GM12878 (cell line): Measurements from ENCODE around the gene PALD1. TPM values are rescaled to one million over a fixed set of nuclear protein-coding genes. Genes with fewer than 3 reads are reported as not detected.

Experiments used
- ATAC-seq: fragments of 200-7000 bp; cut with Tn5 transposase; 3 replicates; pipeline ENCODE4 v1.9.1; 2020; ENCODE audit warnings: mild to moderate bottlenecking, moderate library complexity
- BruUV-seq: library from RNA; stranded (reverse); fragments of 400-500 nt; replicated peaks from 2 replicates; lab custom pipeline; 2021; lab: Mats Ljungman, UMichigan
- CTCF ChIA-PET: fragments of 300-600 bp; sonication (Branson Sonifier 250); formaldehyde crosslinking; extraction: SDS; loops from one replicate; lab custom pipeline; 2021; ENCODE audit warnings: inconsistent platforms; lab: Yijun Ruan, JAX
- POLR2A ChIA-PET: fragments of 350-600 bp; formaldehyde crosslinking; extraction: SDS; loops from one replicate; lab custom pipeline; 2021; ENCODE audit warnings: inconsistent platforms; lab: Charles Lee
- RAD21 ChIA-PET: fragments of 300-600 bp; sonication (Branson Sonifier 250); formaldehyde crosslinking; loops from one replicate; lab custom pipeline; 2023; ENCODE audit warnings: antibody characterized with exemption; ENCODE audit not compliant: unreplicated experiment; lab: Charles Lee
- SMC1A ChIA-PET: fragments of 300-600 bp; sonication (Branson Sonifier 250); formaldehyde crosslinking; loops from one replicate; lab custom pipeline; 2023; ENCODE audit not compliant: unreplicated experiment, uncharacterized antibody; lab: Charles Lee
- DNase-seq: peaks from one replicate; pipeline ENCODE4 v3.0.0-alpha.2; 2011; ENCODE audit warnings: low read depth, low spot score
- FAIRE-seq: peaks from 3 replicates; lab custom pipeline; 2011; peaks lifted over from hg19 to GRCh38; lab: Jason Lieb, UNC
- H2AFZ ChIP-seq: 2 replicates; pipeline ENCODE4 v1.6.0; 2011; ENCODE audit warnings: low read depth, low read length, control low read depth; ENCODE audit not compliant: control insufficient read depth
- H3K27ac ChIP-seq: 2 replicates; pipeline ENCODE4 v1.5.1; 2011; ENCODE audit warnings: control low read depth; ENCODE audit not compliant: control insufficient read depth, insufficient read depth
- H3K27me3 ChIP-seq, 2 experiments: replicated peaks in 1 of 2; 2 replicates each; pipeline versions ENCODE4 v1.6.0 to v1.6.1; 2011; ENCODE audit warnings: low read length in 1 of 2; ENCODE audit not compliant: control insufficient read depth in 2 of 2, insufficient read depth in 2 of 2
- H3K36me3 ChIP-seq, 2 experiments: 2 replicates each; pipeline ENCODE4 v1.5.1; 2011; ENCODE audit warnings: low read length in 1 of 2; ENCODE audit not compliant: control insufficient read depth in 2 of 2, insufficient read depth in 2 of 2
- H3K4me1 ChIP-seq: 2 replicates; pipeline ENCODE4 v1.6.1; 2011; ENCODE audit warnings: mild to moderate bottlenecking, low read length, moderate library complexity, mixed read lengths; ENCODE audit not compliant: control insufficient read depth, insufficient read depth
- H3K4me2 ChIP-seq: 2 replicates; pipeline ENCODE4 v1.6.0; 2011; ENCODE audit warnings: control low read depth; ENCODE audit not compliant: control insufficient read depth, insufficient read depth
- H3K4me3 ChIP-seq: fragments of 200-600 bp; sonication (generic); 2 replicates; pipeline ENCODE4 v1.5.1; 2016
- H3K79me2 ChIP-seq: 2 replicates; pipeline ENCODE4 v1.6.0; 2011; ENCODE audit warnings: low read length; ENCODE audit not compliant: control insufficient read depth, insufficient read depth
- H3K9ac ChIP-seq: 2 replicates; pipeline ENCODE4 v1.8.0; 2011; ENCODE audit warnings: low read length, control low read depth, mixed read lengths; ENCODE audit not compliant: control insufficient read depth, insufficient read depth
- H3K9me3 ChIP-seq: replicated peaks from 3 replicates; pipeline ENCODE4 v1.5.1; 2011; ENCODE audit warnings: mild to moderate bottlenecking, low read length; ENCODE audit not compliant: control insufficient read depth, insufficient read depth
- H4K20me1 ChIP-seq: 2 replicates; pipeline ENCODE4 v1.6.0; 2011; ENCODE audit not compliant: control insufficient read depth, insufficient read depth
- CHD2 ChIP-seq: IDR thresholded peaks from 2 replicates; pipeline ENCODE4 v1.6.1; 2011; ENCODE audit warnings: low read depth, low read length, improper control_type of control experiment, borderline replicate concordance
- FOS ChIP-seq: IDR thresholded peaks from 3 replicates; pipeline ENCODE4 v1.6.1; 2011; ENCODE audit warnings: borderline replicate concordance; ENCODE audit not compliant: insufficient read length; ENCODE audit errors: extremely low read depth
- FOXM1 ChIP-seq: IDR thresholded peaks from 2 replicates; pipeline ENCODE4 v1.6.1; 2012; ENCODE audit warnings: low read depth, mild to moderate bottlenecking, inconsistent platforms, low read length, moderate library complexity
- MXI1 ChIP-seq: fragments of 150-350 bp; IDR thresholded peaks from 2 replicates; pipeline ENCODE4 v1.6.1; 2011; ENCODE audit warnings: low read depth, mild to moderate bottlenecking, inconsistent platforms, low read length, improper control_type of control experiment
- NFYA ChIP-seq: IDR thresholded peaks from 2 replicates; pipeline ENCODE4 v1.6.1; 2011; ENCODE audit warnings: low read depth, mild to moderate bottlenecking, low read length, improper control_type of control experiment, borderline replicate concordance
- NRF1 ChIP-seq: conservative IDR thresholded peaks from 2 replicates; pipeline ENCODE4 v1.6.1; 2011; ENCODE audit warnings: mild to moderate bottlenecking, low read depth, low read length, improper control_type of control experiment
- SPI1 ChIP-seq: IDR thresholded peaks from 2 replicates; pipeline ENCODE4 v1.6.1; 2011; ENCODE audit warnings: low read depth, mild to moderate bottlenecking, low read length, moderate library complexity, borderline replicate concordance; ENCODE audit not compliant: insufficient read depth
- ZBTB4 ChIP-seq: fragments of 450-650 bp; formaldehyde crosslinking; IDR thresholded peaks from 2 replicates; pipeline ENCODE4 v1.4.0; 2022; ENCODE audit warnings: mild to moderate bottlenecking, moderate library complexity
- ZSCAN29 ChIP-seq: fragments of 450-650 bp; IDR thresholded peaks from 2 replicates; pipeline ENCODE4 v1.6.1; 2017; ENCODE audit warnings: mild to moderate bottlenecking, moderate library complexity
- WGBS: methylation state at CpG from one replicate; pipeline ENCODE4 v1.1.6; 2016; ENCODE audit warnings: low lambda C conversion rate; ENCODE audit not compliant: insufficient replicate concordance, insufficient coverage; ENCODE audit errors: missing lambda C conversion rate; 5-methylcytosine and 5-hydroxymethylcytosine counted together
- in situ Hi-C: fragments of 300-500 bp; cut with MboI; formaldehyde crosslinking; loops from 9 replicates; pipeline ENCODE4 v1.14.3; 2018; ENCODE audit warnings: mixed read lengths
- intact Hi-C: fragments of 100-400 bp; cut with micrococcal nuclease; formaldehyde crosslinking; loops from one replicate; pipeline ENCODE4 v1.14.2; 2022; ENCODE audit not compliant: unreplicated experiment
- polyA plus RNA-seq, 11 experiments: library from polyadenylated mRNA; depleted of rRNA in 4 of 11; unstranded in 6 of 11; stranded (reverse) in 5 of 11; fragments of >200 nt; fragmentation: Nextera tagmentation in 4 of 11; fragmentation: Illumina TruSeq in 1 of 11; extraction: Ambion mirVana in 4 of 11; extraction: Trizol in 1 of 11; gene quantifications; 1 replicate in 1 of 11; 2 replicates in 10 of 11; pipeline versions ENCODE4 v1.2.1 to v1.2.3, GENCODE V29; 2011 to 2016; ENCODE audit warnings: inconsistent platforms in 2 of 11, missing spikeins in 2 of 11, low read depth in 1 of 11
- total RNA-seq, 4 experiments: library from RNA; depleted of rRNA in 3 of 4; stranded (reverse); fragments of >200 nt in 3 of 4; fragmentation: Illumina TruSeq in 1 of 4; extraction: Trizol in 1 of 4; gene quantifications; 2 replicates each; pipeline versions ENCODE4 v1.2.1 to v1.2.3, GENCODE V29; 2013 to 2021

Gene PALD1
- total and polyA plus RNA-seq, 10 of the 15 experiments (the other 5 are each of a cell fraction or from before 2014, with no cell fraction given): 0.43 to 20.9 (median 9.0) TPM

DNA sequence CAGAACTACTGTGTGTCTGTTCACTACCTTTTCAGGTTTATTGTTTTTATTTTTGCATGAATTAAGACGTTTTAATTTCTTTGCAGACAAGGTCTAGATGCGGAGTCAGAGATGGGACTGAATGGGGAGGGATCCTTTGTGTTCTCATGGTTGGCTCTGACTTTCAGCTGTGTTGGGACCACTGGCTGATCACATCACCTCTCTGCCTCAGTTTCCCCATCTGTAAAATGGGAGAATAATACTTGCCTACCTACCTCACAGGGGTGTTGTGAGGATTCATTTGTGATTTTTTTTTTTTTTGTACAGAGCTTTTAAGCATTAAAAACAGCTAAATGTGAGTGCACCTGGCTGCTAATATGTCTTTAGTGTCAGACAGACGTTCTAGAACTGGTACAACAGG lies 89.5 kb downstream of the PALD1 start (continued):
- TF ChIP-seq FOS (no peak), ZSCAN29 (no peak), NRF1 (no peak)

- H3K36me3 ChIP-seq: no peaks in the 10 kb centered on the region; a peak in 2 of 4 replicates
- SMC1A ChIA-PET: no interaction called here
- no peaks in the 10 kb centered on the region for H4K20me1 ChIP-seq
- FAIRE-seq (no peak), DNase-seq (no peak), ATAC-seq (no peak)
- no peak overlapping the region for H3K27ac ChIP-seq
- intact Hi-C loops (no loop called here), in situ Hi-C loops (no loop called here)
- H3K4me3 ChIP-seq: no peak overlapping the region
- no peak overlapping the region for H3K4me2 ChIP-seq
- 86% methylated on average over 7 of the region's 7 CpGs for WGBS
- no peaks in the 10 kb centered on the region for H3K4me1 ChIP-seq
- no TSS peak for BruUV-seq
- H3K27me3 ChIP-seq: no peaks in the 10 kb centered on the region
- POLR2A ChIA-PET: interaction anchor here (0.6 kb wide), 1 partner anchor 157 kb away, joined by 3 read pairs; no protein-coding TSS in a partner anchor
- H3K9ac ChIP-seq: no peak overlapping the region
- H3K79me2 ChIP-seq: no peaks in the 10 kb centered on the region
- no peak for TF ChIP-seq CHD2
- TF ChIP-seq ZBTB4 (CRISPR knock-in tag): no peak
- TF ChIP-seq MXI1: no peak
- no peak for TF ChIP-seq SPI1
- no peak for TF ChIP-seq NFYA
- TF ChIP-seq FOXM1: no peak
- H3K9me3 ChIP-seq: no peaks in the 10 kb centered on the region
- H2AFZ ChIP-seq: no peak overlapping the region
- RAD21 ChIA-PET: interaction anchor here (0.6 kb wide), 1 partner anchor 73 kb away, joined by 3 read pairs; no protein-coding TSS in a partner anchor
- CTCF ChIA-PET: no interaction called here
Measured at GRCh38 chr10:70568781-70569495, 90.4 kb downstream of the PALD1 start.
